HG03060 (cell line): ENCODE results near the gene GCG.
A peak's percentile ranks its signal among the peaks of the same experiment; 100 is the strongest.

Experiments
- ATAC-seq: cut with Tn5 transposase; IDR thresholded peaks from one replicate; pipeline ENCODE4 v1.9.1; 2021; ENCODE audit warnings: low read depth, moderate number of reproducible peaks; ENCODE audit not compliant: unreplicated experiment

The GCG gene

DNA sequence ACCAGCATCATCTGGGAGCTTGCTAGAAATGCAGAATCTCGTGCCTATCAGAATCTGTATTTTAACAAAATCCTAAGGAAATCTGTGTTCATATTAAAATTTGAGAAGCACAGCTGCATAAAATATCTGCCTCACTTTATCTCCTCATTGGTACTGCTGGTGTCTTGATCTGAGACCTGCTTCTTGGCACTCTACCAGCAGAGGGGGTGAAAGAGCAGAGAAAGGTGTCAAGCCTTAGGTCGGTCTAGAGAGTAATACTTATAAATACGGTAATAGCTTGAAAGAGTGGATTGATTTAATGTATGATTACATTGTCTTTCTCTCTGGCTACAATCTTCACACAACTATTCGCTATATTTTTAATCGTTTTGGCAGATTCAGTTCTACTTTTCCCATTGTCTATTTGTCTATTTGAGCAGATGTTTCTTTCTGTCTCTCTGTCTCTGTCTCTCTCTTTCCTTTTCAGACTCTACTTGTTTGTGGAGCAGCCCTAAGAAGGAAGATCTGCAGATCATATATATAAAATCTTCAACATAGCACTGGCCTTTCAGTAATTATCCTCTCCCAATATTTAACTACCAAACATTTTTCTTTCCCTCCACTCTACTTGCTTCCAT lies 1.7 kb upstream of the GCG start:
- ATAC-seq = peak; percentile 86

DNA sequence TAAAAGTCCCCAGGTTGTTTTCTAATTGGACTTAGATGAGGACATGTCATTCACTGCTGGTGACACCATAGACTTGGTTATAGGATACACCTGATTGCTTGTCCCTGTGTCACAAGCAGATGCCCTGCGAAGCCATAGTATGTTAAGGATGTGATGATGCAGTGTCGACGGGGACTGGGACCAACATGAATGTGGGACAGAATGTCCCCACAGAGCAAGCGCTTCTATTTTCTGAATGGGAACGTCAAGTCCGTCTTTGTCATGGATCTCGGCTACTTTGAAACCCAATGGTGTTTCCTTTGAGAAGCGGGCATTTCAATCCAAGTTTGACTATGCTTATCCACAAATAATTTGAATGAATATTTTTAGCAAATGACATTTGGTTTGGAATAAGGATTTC lies 2.1 kb downstream of the GCG start:
- ATAC-seq = no peak

DNA sequence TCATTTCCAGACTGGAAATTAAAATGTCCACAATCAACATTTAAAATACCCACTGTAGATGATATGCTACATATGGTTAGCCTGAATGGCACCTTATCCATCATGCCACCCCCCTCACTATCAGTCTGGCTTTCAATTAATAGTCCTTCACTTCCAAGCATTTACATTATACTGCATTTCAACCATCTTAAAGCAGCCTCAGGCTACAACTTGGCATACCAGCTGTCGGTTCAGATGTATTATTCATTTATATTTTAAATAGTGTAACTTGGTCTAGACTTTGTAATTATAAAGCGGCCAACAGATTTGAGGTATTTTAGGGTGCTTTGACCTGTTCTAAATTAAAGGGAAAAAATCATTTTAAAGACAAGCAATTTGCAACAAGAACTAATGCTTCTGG lies 2.6 kb downstream of the GCG start:
- ATAC-seq = no peak

DNA sequence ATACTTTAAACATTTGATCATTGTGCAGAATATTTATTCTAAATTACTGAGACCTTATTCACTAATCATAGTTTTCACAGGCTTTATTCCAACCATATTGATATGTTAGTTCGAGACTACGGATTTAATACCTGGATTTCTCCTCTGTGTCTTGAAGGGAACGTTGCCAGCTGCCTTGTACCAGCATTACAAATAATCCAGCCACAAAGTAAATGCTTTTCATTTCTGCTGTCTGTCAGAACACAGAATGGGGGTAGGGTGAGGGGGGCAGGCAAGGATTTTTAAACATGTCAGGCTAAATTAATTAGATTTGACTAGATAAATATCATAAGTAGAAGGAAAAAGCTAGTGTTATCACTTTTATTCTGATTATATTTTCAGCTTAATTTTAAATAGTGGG lies 3.1 kb downstream of the GCG start:
- ATAC-seq = no peak

DNA sequence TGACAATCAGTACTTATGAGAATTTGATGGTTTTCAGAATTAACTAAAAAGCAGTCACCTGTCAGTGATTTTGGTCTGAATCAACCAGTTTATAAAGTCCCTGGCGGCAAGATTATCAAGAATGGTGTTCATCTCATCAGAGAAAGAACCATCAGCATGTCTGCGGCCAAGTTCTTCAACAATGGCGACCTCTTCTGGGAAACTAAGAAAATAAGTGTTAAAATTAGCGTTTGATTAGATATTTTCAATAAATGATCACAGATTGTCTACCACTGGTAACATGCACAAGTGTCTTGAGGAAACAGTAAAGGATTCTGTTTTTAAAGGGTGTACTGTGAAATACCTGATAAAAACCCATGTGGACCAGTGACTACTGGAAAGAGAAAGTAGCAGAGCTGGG lies 8.1 kb downstream of the GCG start:
- ATAC-seq = no peak

DNA sequence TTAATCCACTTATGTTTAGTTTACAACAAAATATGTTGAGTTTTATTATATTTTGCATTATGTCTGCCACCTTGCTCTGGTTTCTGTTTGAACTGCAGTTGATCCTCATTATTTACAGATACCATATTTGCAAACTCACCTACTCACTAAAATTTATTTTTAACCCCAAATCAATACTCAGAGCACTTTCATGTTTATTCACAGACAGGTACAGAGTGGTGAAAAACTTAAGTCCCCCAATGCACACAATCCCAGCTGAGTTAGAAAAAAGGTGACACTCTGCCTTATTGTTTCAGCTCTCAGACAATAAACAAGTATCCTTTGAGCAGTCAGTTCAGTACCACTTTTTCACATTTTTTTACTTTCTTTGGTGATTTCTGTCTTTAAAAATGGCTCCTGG lies 13.7 kb downstream of the GCG start:
- no peak for ATAC-seq

DNA sequence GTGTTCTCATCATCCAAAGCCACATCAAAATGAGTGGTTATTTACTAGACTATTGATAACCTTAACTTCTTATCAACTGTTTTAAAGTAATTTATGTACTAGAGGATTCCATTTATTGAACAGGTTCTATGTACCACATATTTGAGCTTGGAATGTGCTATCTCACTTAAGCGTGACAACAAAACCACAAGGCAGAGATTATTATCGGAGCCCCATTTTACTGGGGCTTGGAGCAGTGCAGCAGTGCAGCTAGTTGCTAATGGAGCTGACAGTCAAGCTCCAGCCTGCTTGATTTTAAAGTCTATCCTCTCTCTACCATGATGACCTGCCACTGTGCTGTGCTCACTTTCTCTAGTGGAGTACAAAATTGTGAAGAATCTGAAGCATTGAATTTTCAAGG lies 24.6 kb downstream of the GCG start:
- no peak for ATAC-seq

DNA sequence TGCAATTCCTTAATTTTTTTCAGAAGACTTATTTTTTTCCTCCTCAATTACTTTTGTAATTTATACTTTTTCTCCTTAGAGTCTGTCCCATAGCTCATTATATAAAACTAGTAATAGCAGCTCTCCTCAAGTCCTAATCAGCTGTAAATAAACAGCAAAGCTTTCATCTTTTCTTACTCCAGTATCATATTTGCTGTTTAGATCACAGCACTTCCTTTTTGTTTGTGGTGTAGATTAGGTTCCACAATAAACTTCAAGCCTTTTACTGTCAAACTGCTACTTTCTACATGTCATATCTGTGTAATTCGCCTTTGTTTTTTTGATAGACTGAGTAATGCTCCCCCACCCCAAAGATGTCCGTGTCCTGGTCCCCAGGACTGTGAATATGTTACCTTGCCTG lies 25.5 kb downstream of the GCG start:
- ATAC-seq = peak; percentile 6

DNA sequence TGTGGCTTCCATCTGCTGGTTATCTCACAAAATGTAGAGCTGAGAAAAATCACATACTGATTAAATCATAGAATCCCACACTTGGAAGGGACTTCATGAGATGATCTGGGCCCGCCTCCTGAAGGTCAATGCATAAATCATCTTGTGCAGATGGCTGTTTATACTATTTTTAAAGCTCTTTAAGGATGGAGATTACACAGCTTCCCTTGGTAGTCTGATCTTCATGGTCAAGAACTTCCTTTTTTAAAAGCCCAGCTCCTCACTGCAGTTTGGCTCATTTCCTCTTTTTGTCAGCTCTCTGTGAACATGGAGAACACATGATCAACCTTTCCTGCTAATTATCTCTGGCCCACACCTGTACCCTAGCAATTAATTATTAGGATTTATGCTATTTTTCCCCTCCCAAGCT lies 25.9 kb downstream of the GCG start:
- ATAC-seq = peak; percentile 96

DNA sequence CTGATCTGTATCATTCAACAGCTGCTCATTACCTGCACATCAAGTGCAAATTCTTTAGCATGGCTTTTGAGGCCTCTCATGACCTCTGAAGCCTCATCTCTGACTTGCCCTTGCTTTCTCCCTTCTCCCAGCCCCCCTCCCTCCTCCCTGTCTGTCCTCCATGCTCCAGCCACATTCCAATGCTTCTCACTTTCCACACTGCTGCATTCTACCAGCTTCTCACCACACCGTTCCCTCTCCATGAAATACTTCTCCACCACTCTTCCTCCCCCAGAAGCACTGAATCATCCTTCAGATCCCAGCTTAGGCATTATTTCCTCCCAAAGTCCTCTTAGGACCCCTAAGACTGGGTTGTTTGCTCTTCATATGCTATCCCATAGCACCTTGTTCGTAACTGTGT lies 26.9 kb downstream of the GCG start:
- ATAC-seq = no peak

DNA sequence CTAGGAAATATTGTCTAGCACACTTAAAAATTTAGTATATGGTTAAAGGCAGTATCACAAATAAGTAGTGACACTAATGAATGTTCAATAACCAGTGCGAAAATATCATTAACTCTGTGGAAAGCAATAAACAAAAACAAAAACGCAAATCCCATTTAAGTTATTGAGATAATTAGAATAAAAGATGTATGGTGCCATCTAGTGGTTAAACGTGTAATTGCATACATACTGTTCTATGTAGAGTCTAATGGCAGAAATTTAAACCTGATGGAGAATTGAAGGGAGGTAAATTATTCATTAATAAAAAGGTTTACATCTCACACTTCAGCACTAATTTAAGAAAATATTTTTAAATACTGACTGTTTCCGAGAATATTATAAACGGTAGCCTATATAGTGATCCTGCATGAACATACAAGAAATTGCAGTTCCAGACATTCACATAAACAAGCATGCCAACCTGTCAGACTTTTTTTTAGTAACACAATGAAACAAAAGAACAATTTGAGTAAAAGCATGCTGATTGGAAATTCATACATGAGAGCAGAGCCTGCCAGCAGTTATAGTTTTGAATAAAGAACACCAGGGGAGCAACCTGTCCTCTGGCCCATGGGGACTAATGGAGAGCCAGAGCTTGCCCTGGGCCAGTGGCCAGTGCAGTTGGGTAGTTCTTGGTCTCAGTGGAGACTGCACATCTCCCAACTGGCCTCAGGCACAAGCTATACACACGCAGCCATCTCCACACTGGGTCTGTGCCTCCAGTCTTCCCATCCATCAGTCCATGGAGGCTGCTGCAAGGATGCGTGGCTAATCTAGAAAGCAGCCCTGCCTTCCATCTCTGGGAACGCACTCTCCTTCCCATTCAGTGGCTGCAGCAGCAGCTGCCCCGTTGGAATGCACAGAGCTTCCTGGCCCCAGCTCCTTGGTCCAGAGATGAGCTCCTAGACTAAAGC lies 28.0 kb downstream of the GCG start:
- ATAC-seq = no peak

DNA sequence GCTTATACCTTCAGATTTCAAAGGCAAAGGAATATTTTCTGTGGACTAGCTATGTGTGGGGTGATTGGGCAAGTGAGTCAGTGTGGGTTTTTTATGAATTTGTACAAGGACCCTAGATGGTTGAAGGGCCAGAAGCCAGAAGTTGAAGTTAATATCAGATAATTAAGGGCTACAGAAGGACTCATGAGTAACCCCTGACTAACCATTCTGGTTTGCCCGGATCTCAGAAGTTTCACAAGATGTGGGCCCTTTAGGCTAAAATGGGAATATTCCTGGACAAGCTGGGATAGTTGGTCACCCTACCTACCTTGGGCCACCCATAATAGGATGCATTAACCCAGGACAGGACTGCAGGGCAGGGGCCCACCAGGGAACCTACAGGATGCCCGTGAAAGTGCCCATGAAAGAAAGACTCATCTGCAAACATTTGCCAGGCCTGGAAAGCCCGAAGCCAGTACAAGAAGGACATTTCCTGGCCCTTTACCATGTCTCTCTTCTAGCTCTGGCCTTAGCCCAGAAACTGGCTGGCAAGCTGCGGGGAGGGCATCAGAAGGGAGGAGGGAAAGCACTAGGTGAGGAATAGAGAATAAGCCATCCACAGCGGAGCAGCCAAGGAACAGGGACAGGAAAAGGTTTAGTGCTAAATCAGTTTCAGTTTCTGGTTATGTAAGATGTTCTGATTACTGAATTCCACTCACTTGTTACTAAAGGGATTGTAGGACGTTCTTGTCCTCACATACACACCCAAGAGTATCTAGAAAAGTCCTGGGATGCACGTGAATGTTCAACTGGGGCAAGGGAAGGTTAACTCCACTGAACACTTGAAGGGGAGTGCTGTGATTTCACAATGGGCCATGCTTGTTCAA lies 33.6 kb downstream of the GCG start:
- ATAC-seq = no peak

DNA sequence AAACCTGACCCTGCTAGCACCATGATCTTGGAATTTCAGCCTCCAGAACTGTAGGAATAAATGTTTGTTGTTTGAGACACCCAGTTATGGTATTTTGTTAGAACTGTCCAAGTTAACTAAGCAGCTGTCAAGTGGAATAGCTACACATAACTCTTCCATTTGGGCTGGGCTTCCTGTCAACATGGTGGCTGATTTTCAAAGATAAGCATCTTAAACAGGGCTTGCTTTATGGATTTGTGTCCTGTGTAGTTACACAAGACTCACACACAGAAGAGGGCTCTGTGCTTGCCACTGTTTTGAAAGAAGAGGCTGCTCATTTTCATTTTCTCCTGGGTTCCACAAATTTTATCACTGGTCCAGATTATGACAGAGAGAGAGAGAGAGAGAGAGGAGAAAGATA lies 35.7 kb downstream of the GCG start:
- ATAC-seq = no peak

DNA sequence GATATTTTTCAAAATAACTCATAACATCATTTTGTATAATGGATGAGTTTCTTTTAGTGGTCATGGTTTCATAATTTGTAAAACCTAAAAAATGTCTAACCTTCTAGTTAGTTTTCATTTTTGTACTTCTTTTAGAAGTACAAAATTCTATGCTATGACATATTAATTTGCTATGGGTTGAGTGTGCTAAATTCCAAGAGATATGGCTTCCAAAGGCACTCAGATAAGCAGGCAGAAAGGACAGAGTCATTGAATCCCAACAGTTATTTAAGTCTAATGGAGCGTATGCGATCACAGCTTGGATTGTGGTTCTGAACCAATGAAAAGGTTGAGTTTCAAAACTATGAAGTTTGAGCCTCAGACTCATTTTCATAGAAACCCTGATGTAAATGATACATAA lies 37.0 kb downstream of the GCG start:
- no peak for ATAC-seq

DNA sequence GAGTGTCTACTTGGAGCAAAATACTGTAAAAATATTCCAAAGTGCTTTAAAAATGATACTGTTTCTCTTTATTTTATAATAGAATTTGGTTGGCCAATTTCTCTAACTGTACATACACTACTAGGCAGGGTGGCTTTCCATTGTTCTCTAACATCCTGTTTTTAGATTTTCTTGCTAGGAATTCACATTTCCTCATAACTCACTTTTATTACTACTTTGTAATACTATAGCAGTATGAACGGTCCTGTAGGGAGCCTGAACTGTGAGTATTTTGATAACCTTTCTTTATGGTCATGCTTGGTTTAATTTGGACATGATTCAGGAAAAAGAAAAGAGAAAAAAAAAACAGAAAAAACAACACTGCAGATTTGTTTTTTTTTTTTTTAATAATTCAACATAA lies 37.8 kb downstream of the GCG start:
- no peak for ATAC-seq

DNA sequence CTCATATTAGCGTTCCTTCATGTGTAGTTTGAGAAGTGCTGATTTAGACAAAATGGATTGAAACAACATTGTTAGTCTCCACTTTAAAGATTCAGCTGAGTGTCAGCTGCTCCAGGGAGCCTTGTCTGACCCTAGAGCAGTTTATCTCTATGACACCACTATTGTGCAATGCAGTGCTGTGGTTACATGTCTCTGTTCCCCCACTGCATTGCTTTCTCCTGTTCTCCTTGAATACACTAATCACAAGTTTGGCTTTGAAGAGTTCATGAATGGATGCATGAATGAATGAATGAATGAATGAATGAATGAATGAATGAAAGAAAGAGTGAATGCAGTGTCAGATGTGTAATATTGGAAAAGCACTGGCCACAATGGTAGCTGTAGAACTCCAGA lies 38.3 kb downstream of the GCG start:
- no peak for ATAC-seq

DNA sequence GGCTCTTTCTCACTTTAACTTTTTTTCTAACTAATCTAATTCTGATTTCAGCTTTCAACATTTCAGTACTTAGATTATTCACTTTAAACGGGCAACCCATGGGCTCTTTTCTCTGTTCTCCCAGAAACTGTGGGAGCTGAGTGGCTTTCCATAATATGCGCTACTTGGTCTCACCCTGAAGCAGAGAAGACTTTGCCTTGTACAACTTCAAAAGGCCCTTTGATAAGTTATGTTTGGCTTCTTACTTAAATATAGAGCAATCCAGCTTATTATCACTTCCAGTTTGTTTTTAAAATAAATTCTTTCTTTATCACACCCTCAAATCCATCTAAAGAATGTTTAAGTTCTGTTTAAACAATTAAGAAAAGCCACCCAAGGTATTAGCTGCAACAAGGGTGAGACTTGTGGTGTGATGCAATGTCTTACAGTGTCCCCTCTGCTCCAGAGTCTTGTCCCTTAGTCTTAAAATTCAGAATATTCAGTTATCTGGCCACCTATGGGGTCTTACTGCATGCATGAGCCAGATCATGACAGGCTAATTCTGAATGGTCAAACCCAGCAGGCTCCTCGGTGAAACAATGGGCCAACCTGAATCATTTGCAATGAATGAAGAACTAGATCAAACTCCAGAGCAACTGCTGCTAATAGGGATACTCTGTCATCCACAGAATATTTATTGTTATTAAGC lies 38.8 kb downstream of the GCG start:
- no peak for ATAC-seq

DNA sequence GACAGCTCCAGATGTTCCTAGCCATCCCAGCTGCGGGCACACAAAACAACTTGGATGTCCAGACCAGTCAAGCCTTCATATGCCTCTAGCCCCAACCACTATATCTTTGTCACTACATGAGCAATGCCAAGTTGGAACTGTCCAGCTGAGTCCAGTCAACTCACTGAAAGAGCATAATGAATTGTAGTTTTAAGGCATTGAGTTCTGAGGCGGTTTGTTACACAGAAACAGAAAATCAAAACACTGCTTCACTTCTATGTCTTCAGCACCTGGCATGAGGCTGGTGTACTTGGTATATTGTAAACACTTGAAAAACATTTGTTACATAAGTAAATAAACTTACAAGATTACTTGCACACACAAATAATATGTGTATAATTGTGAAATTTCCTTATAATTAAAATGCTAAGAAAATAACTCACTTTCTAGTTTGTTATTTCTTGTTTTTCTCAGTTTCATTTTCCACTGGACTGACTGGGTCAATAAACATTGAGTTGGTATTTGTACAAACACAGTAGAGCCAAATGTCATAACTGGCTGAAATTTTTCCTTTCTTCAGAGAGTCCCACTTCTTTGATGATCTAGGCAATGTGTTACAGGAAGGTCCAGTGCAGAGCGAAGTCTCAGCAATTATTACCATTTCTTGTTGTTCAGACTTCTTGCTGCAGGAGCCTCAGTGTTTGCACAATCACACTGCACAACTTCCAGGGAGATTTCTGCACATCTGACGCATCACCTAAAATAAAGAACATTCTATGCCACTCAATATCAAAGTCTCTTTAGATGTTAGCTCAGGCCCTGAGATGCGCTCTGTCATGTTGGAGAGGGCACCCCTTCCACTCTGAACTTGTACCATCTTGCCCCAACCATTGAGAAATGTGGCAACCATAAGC lies 39.8 kb downstream of the GCG start:
- no peak for ATAC-seq

DNA sequence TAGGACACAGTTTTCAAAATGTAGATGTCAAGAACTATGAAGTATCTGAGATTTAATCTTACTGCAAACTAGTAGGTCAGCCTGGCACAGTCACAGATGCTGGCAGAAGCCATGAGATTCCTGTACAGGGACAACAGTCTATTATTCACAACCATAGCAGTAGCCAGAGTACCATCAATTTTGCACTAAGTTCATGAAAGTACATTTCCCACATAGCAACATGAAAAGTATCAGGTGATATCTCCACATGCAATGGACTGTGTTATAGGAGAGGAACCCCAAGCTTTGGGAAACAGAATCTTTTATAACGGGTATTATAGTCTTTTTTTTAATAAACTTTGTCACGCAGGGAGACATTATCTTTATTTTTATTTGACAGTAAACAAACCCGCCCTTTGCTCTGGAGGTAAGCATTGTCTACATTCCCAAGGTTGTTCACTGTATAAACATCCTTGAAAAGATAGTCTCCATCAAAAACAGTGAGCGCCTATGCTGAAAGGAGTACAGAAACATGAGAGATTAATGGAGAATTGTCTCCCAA lies 44.6 kb downstream of the GCG start:
- ATAC-seq = no peak
